OCI-LY7 (cell line): ENCODE results near the gene GAMT. TPM values are rescaled to one million over a fixed set of nuclear protein-coding genes. Genes with fewer than 3 reads are reported as not detected.

Experiments used
- BruUV-seq: library from RNA; stranded (reverse); fragments of 400-500 nt; replicated peaks from 2 replicates; lab custom pipeline; 2021; lab: Mats Ljungman, UMichigan
- CTCF ChIA-PET: fragments of 300-600 bp; sonication (Branson Sonifier 250); formaldehyde crosslinking; loops from one replicate; lab custom pipeline; 2022; ENCODE audit warnings: antibody characterized with exemption; ENCODE audit not compliant: unreplicated experiment; lab: Charles Lee
- POLR2A ChIA-PET: fragments of 300-600 bp; sonication (Branson Sonifier 250); formaldehyde crosslinking; loops from one replicate; lab custom pipeline; 2022; ENCODE audit warnings: antibody characterized with exemption; lab: Charles Lee
- DNase-seq: peaks from one replicate; pipeline ENCODE4 v3.0.0-alpha.2; 2015; ENCODE audit warnings: low spot score
- H2AFZ ChIP-seq: fragments of 200-600 bp; sonication (generic), shearing (Covaris generic); 2 replicates; pipeline ENCODE4 v1.6.1; 2014; ENCODE audit warnings: mild to moderate bottlenecking, antibody characterized with exemption, low read length, moderate library complexity
- H3K27ac ChIP-seq: fragments of 200-600 bp; sonication (generic); 2 replicates; pipeline ENCODE4 v1.5.1; 2014; ENCODE audit warnings: mixed run types, low read depth, mild to moderate bottlenecking, moderate library complexity, low read length, inconsistent platforms; ENCODE audit not compliant: poor library complexity, severe bottlenecking
- H3K36me3 ChIP-seq: fragments of 200-600 bp; sonication (generic); 2 replicates; pipeline ENCODE4 v1.6.1; 2014; ENCODE audit warnings: mild to moderate bottlenecking, antibody characterized with exemption, low read length, moderate library complexity, mixed read lengths; ENCODE audit not compliant: insufficient read depth
- H3K4me1 ChIP-seq: fragments of 200-600 bp; sonication (generic); 2 replicates; pipeline ENCODE4 v1.5.1; 2014; ENCODE audit warnings: mild to moderate bottlenecking, low read length; ENCODE audit not compliant: insufficient read depth, poor library complexity, severe bottlenecking
- H3K4me2 ChIP-seq: fragments of 200-600 bp; sonication (generic); 2 replicates; pipeline ENCODE4 v1.6.1; 2014; ENCODE audit warnings: mild to moderate bottlenecking, low read length
- H3K4me3 ChIP-seq: fragments of 200-600 bp; sonication (generic); 2 replicates; pipeline ENCODE4 v1.5.1; 2014; ENCODE audit warnings: mild to moderate bottlenecking, low read depth, low read length; ENCODE audit not compliant: poor library complexity, severe bottlenecking
- H3K79me2 ChIP-seq: fragments of 200-600 bp; sonication (generic); 2 replicates; pipeline ENCODE4 v1.6.1; 2016; ENCODE audit warnings: low read depth, mild to moderate bottlenecking, low read length, moderate library complexity, mixed read lengths; ENCODE audit not compliant: insufficient read depth
- H3K9me2 ChIP-seq: fragments of 200-600 bp; sonication (generic); 2 replicates; pipeline ENCODE4 v1.6.1; 2016; ENCODE audit warnings: mild to moderate bottlenecking, low read length, mixed read lengths; ENCODE audit not compliant: insufficient read depth
- H3K9me3 ChIP-seq: fragments of 200-600 bp; sonication (generic); 2 replicates; pipeline ENCODE4 v1.6.1; 2014; ENCODE audit warnings: mild to moderate bottlenecking, mixed run types, low read length, mixed read lengths
- H4K20me1 ChIP-seq: fragments of 200-600 bp; sonication (generic); 2 replicates; pipeline ENCODE4 v1.6.1; 2014; ENCODE audit warnings: mild to moderate bottlenecking, antibody characterized with exemption, low read length, moderate library complexity, mixed read lengths; ENCODE audit not compliant: insufficient read depth
- CTCF ChIP-seq: fragments of 200-600 bp; sonication (generic); conservative IDR thresholded peaks from 2 replicates; pipeline ENCODE4 v1.5.1; 2014; ENCODE audit warnings: mild to moderate bottlenecking, antibody characterized with exemption, low read length, moderate library complexity, mixed read lengths
- EZH2phosphoT487 ChIP-seq: fragments of 200-600 bp; sonication (generic); IDR thresholded peaks from 2 replicates; pipeline ENCODE4 v1.6.1; 2018; ENCODE audit warnings: low read depth, borderline replicate concordance, mild to moderate bottlenecking, mixed run types, antibody characterized with exemption, low read length, moderate library complexity, mixed read lengths
- intact Hi-C: fragments of 100-400 bp; cut with micrococcal nuclease; formaldehyde crosslinking; loops from one replicate; pipeline ENCODE4 v1.10.0; 2022; ENCODE audit not compliant: unreplicated experiment
- total RNA-seq, 2 experiments: library from RNA; depleted of rRNA in 1 of 2; stranded (reverse); fragments of >200 nt in 1 of 2; shearing (Covaris generic) in 1 of 2; gene quantifications; 2 replicates each; pipeline ENCODE4 v1.2.3, GENCODE V29; 2014 to 2022

GAMT gene
- total RNA-seq, 2 experiments from 2014 or later = 14.4 to 27.5 TPM

GRCh38 chr19:1385816-1386215 is 15.5 kb downstream of the GAMT start:
- no peaks in the 10 kb centered on the region for H4K20me1 ChIP-seq
- no peaks in the 10 kb centered on the region for H3K9me2 ChIP-seq
- no peak overlapping the region for H3K27ac ChIP-seq
- H3K36me3 ChIP-seq = peaks cover 36% of the 10 kb centered on the region
- H3K4me2 ChIP-seq = no peak overlapping the region
- POLR2A ChIA-PET = no interaction called here
- H2AFZ ChIP-seq = no peak overlapping the region
- intact Hi-C loops = no loop called here
- no peak for TF ChIP-seq EZH2phosphoT487
- TF ChIP-seq CTCF = no peak
- CTCF ChIA-PET = no interaction called here
- BruUV-seq = no TSS peak
- peaks cover 11% of the 10 kb centered on the region for H3K4me1 ChIP-seq
- H3K79me2 ChIP-seq = peaks cover 19% of the 10 kb centered on the region
- H3K4me3 ChIP-seq = no peak overlapping the region
- no peak for DNase-seq
- H3K9me3 ChIP-seq = no peaks in the 10 kb centered on the region

GRCh38 chr19:1384478-1385110 is 16.7 kb downstream of the GAMT start:
- H3K4me2 ChIP-seq = peak overlapping the region; percentile 84
- peak overlapping the region; percentile 80 for H3K27ac ChIP-seq
- intact Hi-C loops = no loop called here
- TSS peak; percentile 69 for BruUV-seq
- DNase-seq = peak; percentile 46
- no peak for TF ChIP-seq CTCF
- TF ChIP-seq EZH2phosphoT487 = no peak
- peaks cover 19% of the 10 kb centered on the region for H3K79me2 ChIP-seq
- H2AFZ ChIP-seq = no peak overlapping the region; the same call in 1 of the 2 replicates
- no peaks in the 10 kb centered on the region for H4K20me1 ChIP-seq
- CTCF ChIA-PET = no interaction called here
- POLR2A ChIA-PET = no interaction called here
- peak overlapping the region; percentile 96 for H3K4me3 ChIP-seq
- no peaks in the 10 kb centered on the region for H3K9me3 ChIP-seq
- peaks cover 11% of the 10 kb centered on the region for H3K4me1 ChIP-seq
- no peaks in the 10 kb centered on the region for H3K9me2 ChIP-seq
- H3K36me3 ChIP-seq = peaks cover 27% of the 10 kb centered on the region

- H2AFZ ChIP-seq = peak overlapping the region; percentile 61
- H3K9me2 ChIP-seq = no peaks in the 10 kb centered on the region
- peak overlapping the region; percentile 96 for H3K4me3 ChIP-seq
- peaks cover 11% of the 10 kb centered on the region for H3K4me1 ChIP-seq
- no peaks in the 10 kb centered on the region for H3K9me3 ChIP-seq
- peaks cover 19% of the 10 kb centered on the region for H3K79me2 ChIP-seq
- no peaks in the 10 kb centered on the region for H4K20me1 ChIP-seq
- DNase-seq = no peak
- intact Hi-C loops = no loop called here
- peaks cover 22% of the 10 kb centered on the region for H3K36me3 ChIP-seq
- ChIA-PET CTCF (no interaction called here), POLR2A (no interaction called here)
- TF ChIP-seq CTCF = no peak
- TF ChIP-seq EZH2phosphoT487 = no peak
- peak overlapping the region; percentile 84 for H3K4me2 ChIP-seq
- BruUV-seq = no TSS peak
- H3K27ac ChIP-seq = peak overlapping the region; percentile 80
Observed at GRCh38 chr19:1384085-1384462, 17.3 kb downstream of the GAMT start.
